Measurements from ENCODE around the gene SLC8A1. TPM values are rescaled to one million over a fixed set of nuclear protein-coding genes. Genes with fewer than 3 reads are reported as not detected.

The SLC8A1 gene
- total RNA-seq, 2 donors from 2014 or later = 23.2 to 28.2 TPM

DNA sequence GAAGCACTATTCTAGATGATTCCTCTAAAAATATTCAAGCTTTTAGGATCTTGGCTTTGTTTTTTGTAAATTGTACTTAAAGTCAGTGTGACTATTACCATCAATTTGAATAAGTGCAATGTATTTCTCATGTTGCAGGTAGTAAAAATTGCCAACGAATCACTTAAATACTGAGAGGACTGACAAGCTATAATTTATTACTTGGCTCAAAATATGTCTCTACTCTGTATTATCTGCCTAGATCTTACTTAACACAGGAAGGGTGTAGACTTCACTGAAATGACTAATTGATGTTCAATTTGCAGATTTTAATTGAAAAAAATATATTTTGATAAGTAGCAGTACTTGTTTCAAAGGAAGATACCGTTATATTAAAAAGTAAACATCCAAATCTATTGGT is 202.3 kb downstream of the SLC8A1 start:
- no peak overlapping the region for H3K4me3 ChIP-seq
- TF ChIP-seq POLR2A (IDR thresholded peaks at IDR 0.05) (no peak), POLR2AphosphoS5 (IDR thresholded peaks at IDR 0.05) (no peak)
- TF ChIP-seq, protein P1, sequence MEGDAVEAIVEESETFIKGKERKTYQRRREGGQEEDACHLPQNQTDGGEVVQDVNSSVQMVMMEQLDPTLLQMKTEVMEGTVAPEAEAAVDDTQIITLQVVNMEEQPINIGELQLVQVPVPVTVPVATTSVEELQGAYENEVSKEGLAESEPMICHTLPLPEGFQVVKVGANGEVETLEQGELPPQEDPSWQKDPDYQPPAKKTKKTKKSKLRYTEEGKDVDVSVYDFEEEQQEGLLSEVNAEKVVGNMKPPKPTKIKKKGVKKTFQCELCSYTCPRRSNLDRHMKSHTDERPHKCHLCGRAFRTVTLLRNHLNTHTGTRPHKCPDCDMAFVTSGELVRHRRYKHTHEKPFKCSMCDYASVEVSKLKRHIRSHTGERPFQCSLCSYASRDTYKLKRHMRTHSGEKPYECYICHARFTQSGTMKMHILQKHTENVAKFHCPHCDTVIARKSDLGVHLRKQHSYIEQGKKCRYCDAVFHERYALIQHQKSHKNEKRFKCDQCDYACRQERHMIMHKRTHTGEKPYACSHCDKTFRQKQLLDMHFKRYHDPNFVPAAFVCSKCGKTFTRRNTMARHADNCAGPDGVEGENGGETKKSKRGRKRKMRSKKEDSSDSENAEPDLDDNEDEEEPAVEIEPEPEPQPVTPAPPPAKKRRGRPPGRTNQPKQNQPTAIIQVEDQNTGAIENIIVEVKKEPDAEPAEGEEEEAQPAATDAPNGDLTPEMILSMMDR (IDR thresholded peaks at IDR 0.05) = no peak
- no peak overlapping the region for H3K27ac ChIP-seq
- DNase-seq (ENCODE audit: low spot score) = no peak
- no peaks in the 10 kb centered on the region for H3K36me3 ChIP-seq
- H3K4me1 ChIP-seq (replicated peaks) = no peaks in the 10 kb centered on the region
- H3K9me3 ChIP-seq = no peaks in the 10 kb centered on the region
- intact Hi-C loops (cut with DNase I) = no loop called here
- 23% methylated on average over 2 of the region's 2 CpGs for WGBS
- no peaks in the 10 kb centered on the region for H3K27me3 ChIP-seq (replicated peaks; ENCODE audit: insufficient read depth)

- Histone ChIP-seq H3K4me1 (replicated peaks) (no peaks in the 10 kb centered on the region), H3K9me3 (no peaks in the 10 kb centered on the region), H3K27me3 (replicated peaks; ENCODE audit: insufficient read depth) (no peaks in the 10 kb centered on the region), H3K36me3 (no peaks in the 10 kb centered on the region), H3K27ac (no peak overlapping the region), H3K4me3 (no peak overlapping the region)
- 100% methylated on average over 1 of the region's 1 CpG for WGBS
- TF ChIP-seq POLR2AphosphoS5 (IDR thresholded peaks at IDR 0.05) = no peak
- no peak for TF ChIP-seq POLR2A (IDR thresholded peaks at IDR 0.05)
- TF ChIP-seq, protein P1 (IDR thresholded peaks at IDR 0.05) = no peak
- intact Hi-C loops (cut with DNase I) = no loop called here
- no peak for DNase-seq (ENCODE audit: low spot score)
Observed at GRCh38 chr2:40248294-40248693, 203.6 kb downstream of the SLC8A1 start.

- intact Hi-C loops (cut with DNase I) = no loop called here
- no peak overlapping the region for H3K4me3 ChIP-seq
- no peak for TF ChIP-seq POLR2AphosphoS5 (IDR thresholded peaks at IDR 0.05)
- TF ChIP-seq, protein P1 (IDR thresholded peaks at IDR 0.05) = peak in 1 of 4 experiments; percentile 30
- H3K27me3 ChIP-seq (replicated peaks; ENCODE audit: insufficient read depth) = no peaks in the 10 kb centered on the region
- WGBS = 22% methylated on average over 1 of the region's 1 CpG
- no peak overlapping the region for H3K27ac ChIP-seq
- no peaks in the 10 kb centered on the region for H3K4me1 ChIP-seq (replicated peaks)
- peak; percentile 7 for DNase-seq (ENCODE audit: low spot score)
- H3K36me3 ChIP-seq = no peaks in the 10 kb centered on the region
- no peaks in the 10 kb centered on the region for H3K9me3 ChIP-seq
Observed at GRCh38 chr2:40244675-40245074, 207.2 kb downstream of the SLC8A1 start.

DNA sequence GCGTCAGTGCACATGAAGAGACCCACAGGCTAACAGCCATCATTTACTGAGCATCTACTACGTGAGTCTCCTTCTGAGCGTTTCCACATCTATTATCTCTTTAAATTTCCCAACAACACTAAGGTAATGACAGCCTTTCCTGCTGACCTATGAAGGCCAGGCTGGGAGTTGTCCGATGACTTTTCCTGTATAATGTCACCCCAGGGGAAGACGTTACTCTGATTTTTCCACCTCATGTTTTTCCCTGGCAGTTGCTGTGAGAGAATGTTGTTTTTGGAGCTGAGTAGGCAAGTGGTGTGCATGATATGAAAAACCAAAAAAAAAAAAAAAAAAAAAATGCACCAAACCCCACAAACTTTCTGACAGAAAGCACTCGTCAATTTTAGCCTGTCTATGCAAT is 207.6 kb downstream of the SLC8A1 start:
- H3K36me3 ChIP-seq = no peaks in the 10 kb centered on the region
- no peak overlapping the region for H3K4me3 ChIP-seq
- H3K27ac ChIP-seq = no peak overlapping the region
- no peaks in the 10 kb centered on the region for H3K27me3 ChIP-seq (replicated peaks; ENCODE audit: insufficient read depth)
- DNase-seq (ENCODE audit: low spot score) = no peak
- TF ChIP-seq, protein P1 (IDR thresholded peaks at IDR 0.05) = no peak
- TF ChIP-seq POLR2AphosphoS5 (IDR thresholded peaks at IDR 0.05) (no peak), POLR2A (IDR thresholded peaks at IDR 0.05) (no peak)
- H3K9me3 ChIP-seq = no peaks in the 10 kb centered on the region
- H3K4me1 ChIP-seq (replicated peaks) = no peaks in the 10 kb centered on the region
- intact Hi-C loops (cut with DNase I) = no loop called here
- WGBS = 81% methylated on average over 6 of the region's 6 CpGs

- DNase-seq (ENCODE audit: low spot score) = no peak
- no peaks in the 10 kb centered on the region for H3K9me3 ChIP-seq
- no peaks in the 10 kb centered on the region for H3K4me1 ChIP-seq (replicated peaks)
- no peak overlapping the region for H3K4me3 ChIP-seq
- TF ChIP-seq, protein P1 (IDR thresholded peaks at IDR 0.05) = no peak
- TF ChIP-seq POLR2A (IDR thresholded peaks at IDR 0.05) (no peak), POLR2AphosphoS5 (IDR thresholded peaks at IDR 0.05) (no peak)
- intact Hi-C loops (cut with DNase I) = no loop called here
- H3K27ac ChIP-seq = no peak overlapping the region
- H3K36me3 ChIP-seq = no peaks in the 10 kb centered on the region
- WGBS = 54% methylated on average over 3 of the region's 3 CpGs
- no peaks in the 10 kb centered on the region for H3K27me3 ChIP-seq (replicated peaks; ENCODE audit: insufficient read depth)
Observed at GRCh38 chr2:40243581-40244187, 208.2 kb downstream of the SLC8A1 start.
